GM12872 (cell line): ENCODE data around the gene ANKH.

Source experiments
- CTCF ChIP-seq: IDR thresholded peaks from 3 replicates; pipeline ENCODE4 v1.5.1; 2011; ENCODE audit warnings: low read depth, mild to moderate bottlenecking, low read length, moderate library complexity; ENCODE audit not compliant: insufficient read depth

Gene ANKH

GRCh38 chr5:14842117-14842516 is 29.5 kb downstream of the ANKH start:
- no peak for TF ChIP-seq CTCF

- TF ChIP-seq CTCF, result no peak
Observed at GRCh38 chr5:14840624-14841023, 31.0 kb downstream of the ANKH start.

GRCh38 chr5:14838396-14839319 is 32.9 kb downstream of the ANKH start:
- 0 out of 3 replicates have a peak, but pooled peaks have one; percentile 1 for TF ChIP-seq CTCF

GRCh38 chr5:14834584-14835550 is 36.7 kb downstream of the ANKH start:
- TF ChIP-seq CTCF, result no peak

GRCh38 chr5:14834062-14834461 is 37.5 kb downstream of the ANKH start:
- no peak for TF ChIP-seq CTCF

- no peak for TF ChIP-seq CTCF
Observed at GRCh38 chr5:14831006-14831338, 40.6 kb downstream of the ANKH start.

GRCh38 chr5:14830210-14831005 is 41.2 kb downstream of the ANKH start:
- no peak for TF ChIP-seq CTCF
